GM19043 (cell line): ENCODE results near the gene UPK1A.
"Not testable (repeated sequence)": the region's sequence is repeated elsewhere in the genome, so short reads cannot be mapped to it uniquely, and the experiment has no call there.

Source experiments
- ATAC-seq: cut with Tn5 transposase; IDR thresholded peaks from one replicate; pipeline ENCODE4 v1.9.1; 2021; ENCODE audit warnings: low read depth; ENCODE audit not compliant: unreplicated experiment

UPK1A gene

DNA sequence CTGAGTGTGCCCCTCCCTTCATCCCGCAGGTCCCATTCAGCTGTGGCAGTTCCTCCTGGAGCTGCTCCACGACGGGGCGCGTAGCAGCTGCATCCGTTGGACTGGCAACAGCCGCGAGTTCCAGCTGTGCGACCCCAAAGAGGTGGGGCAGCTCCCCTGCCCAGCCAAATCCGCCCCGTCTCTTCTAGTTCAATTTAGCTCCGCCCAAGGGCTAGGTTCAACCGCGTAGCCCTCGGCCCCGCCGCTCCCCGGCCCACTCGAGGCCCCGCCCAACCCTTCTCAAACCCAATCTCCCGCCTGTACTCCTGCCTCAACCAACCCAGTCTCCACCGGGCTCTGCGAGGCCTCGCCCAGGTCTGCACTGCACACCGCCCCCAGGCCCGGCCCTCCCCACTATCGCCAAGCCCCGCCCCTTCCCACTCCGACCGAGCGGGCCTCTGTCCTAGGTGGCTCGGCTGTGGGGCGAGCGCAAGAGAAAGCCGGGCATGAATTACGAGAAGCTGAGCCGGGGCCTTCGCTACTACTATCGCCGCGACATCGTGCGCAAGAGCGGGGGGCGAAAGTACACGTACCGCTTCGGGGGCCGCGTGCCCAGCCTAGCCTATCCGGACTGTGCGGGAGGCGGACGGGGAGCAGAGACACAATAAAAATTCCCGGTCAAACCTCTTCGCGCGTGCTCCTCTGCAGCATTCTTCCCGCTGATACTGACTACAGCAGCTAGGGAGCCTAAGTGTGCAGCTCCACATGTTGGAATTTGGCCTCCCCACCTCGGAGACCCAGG is 21.9 kb upstream of the UPK1A start:
- ATAC-seq, result peak; percentile 64

DNA sequence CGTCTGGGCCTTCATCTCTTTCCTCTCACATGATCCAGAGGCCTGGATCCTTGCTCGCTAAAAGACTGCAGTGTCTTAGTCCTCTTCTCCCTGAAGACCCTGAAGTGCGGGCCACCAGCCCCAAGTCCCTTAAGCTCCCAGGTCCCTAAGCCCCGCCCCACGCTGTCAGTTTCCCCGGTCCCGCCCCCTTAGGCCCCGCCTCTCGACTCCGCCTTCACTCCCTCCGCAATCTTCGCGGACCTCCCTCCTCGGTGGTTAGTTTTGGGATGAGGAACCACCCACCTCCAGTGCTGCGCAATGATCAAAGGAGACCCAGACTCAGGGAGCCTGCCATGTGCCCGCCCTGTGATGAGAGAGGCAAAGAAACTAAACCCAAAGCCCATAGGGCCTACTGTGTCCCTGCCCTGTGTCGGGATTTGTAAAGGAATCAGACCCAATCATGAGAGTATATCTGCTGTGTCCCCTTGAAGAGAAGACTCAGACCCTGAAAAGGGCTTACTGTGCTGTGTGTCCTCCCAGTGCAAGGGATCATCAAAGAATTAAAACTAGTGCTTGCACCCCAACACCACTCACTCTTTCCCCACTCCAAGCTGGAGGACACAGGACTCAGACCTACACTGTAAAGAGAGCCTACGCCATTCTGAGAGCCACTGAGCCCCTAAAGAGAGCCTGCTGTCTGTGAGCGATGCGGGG is 21.2 kb upstream of the UPK1A start:
- ATAC-seq, result no peak

DNA sequence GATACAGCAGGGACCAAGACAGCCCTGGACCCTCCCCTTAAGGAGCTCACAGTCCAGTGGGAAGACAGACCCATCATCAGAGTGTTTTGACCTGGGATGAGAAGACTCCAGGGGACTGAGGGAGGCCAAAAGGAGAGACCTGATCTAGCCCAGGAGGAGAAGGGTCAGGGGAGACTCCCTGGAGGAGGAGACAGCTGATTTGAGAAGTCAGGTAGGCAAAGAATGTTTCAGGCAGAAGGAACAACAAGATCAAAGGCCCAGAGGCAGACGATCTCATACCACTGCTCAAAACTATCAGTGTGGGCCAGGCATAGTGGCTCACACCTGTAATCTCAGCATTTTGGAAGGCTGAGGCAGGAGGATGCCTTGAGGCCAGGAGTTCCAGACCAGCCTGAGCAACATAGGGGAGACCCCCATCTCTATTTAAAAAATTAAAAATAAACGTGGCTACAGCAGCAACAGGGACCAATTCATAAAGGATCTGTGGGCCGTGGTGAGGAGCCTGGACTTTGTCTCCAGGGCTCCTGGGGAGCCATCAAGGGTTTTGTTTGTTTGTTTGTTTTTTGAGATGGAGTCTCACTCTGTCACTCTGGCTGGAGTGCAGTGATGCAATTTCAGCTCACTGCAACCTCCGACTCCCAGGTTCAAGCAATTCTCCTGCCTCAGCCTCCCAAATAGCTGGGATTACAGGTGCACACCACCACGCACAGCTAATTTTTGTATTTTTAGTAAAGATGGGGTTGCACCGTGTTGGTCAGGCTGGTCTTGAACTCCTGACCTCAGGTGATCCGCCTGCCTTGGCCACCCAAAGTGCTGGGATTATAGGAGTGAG is 20.4 kb upstream of the UPK1A start:
- ATAC-seq, result no peak

DNA sequence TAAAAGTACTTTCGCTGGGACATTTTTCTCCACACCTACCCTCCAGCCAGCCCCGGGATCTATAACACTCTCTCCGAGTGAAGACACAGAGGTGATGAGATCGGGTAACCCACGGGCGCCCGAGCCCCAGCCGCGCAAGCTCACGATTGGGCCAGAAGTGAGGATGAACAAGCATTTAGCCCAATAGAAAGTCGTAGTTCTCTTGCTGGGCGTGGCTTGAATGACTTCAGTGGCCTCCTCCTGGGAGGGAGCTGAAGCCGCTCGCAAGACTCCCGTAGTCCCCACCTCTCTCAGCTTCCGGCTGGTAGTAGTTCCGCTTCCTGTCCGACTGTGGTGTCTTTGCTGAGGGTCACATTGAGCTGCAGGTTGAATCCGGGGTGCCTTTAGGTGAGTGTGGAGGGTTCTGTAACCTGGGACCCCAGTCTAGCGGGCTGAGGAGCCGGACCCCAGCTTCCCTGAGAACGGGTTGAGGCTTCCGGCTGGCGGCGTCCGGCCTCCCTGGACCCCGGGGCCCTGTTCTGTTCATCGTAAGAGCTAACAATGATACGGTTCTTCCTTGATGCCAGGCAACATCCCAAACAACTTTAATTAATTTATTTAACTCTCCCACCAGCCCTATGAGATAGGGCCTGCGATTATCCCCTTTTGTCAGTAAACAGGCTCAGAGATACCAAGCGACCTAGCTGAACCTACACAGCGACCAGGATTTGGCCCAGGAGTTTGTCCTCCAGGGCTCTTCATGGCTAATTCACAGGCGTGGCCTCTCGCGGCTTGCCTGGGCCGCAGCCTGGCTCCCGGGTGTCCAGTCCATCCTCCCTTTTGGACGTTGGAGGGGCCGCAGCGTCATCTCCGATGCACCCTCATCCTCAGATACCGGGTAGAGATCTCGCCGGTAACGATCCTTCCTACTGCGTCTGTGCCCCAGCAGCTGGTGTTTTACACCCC is 18.0 kb upstream of the UPK1A start, which contains the start of gene COX6B1:
Gene COX6B1 (plus strand): TSS at position 307 of the 945 bp plus-strand sequence. CDS start 2,921 bp downstream, outside the sequence.
- ATAC-seq, result peak; percentile 61

DNA sequence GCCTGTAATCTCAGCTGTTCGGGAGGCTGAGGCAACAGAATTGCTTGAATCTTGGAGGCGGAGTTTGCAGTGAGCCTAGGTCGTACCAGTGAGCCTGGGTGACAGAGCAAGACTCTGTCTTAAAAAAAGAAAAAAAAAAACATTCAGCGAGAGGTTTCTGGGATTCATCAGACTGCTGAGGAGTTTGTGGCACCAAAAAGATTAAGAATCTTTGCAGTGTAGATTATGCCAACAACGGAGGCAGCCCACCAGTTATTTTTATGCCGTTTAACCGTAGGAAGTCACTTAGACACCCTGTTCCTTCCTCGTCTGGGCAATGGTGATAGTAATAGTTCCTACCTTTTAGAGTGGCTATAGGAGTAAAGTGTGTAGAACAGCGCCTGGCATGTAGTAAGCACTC is 15.7 kb upstream of the UPK1A start:
- ATAC-seq, result no peak

DNA sequence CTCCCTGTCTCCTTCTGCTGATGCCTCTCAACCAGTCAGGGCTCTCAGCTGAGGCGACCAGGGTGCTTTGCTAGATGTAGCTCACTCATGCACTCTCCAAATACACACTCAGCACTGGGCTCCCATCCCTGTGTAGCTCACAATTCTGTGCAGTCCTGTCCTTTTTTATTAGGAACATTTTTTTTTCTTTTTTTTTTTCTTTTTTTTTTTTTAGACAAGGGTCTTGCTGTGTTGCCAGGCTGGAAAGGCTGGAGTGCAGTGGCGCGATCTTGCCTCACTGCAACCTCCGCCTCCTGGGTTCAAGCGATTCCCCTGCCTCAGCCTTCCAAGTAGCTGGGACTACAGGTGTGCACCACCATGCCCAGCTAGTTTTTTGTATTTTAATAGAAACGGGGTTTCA is 11.5 kb upstream of the UPK1A start:
- ATAC-seq, result not testable (repeated sequence)

DNA sequence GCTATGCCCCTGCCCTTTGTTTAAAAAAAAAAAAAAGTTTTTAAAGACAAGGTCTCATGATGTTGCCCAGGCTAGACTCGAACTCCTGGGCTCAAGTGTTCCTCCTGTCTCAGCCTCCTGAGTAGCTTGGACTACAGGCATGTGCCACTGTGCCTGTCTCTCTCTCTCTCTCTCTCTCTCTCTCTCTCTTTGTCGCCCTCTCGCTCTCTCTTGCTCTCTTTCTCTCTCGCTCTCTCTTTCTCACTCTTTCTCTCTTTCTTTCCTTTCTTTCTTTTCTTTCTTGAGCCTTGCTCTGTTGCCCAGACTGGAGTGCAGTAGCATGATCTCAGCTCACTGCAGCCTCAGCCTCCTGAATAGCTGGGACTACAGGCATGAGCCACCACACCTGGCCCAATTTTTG is 10.7 kb upstream of the UPK1A start:
- no peak for ATAC-seq

DNA sequence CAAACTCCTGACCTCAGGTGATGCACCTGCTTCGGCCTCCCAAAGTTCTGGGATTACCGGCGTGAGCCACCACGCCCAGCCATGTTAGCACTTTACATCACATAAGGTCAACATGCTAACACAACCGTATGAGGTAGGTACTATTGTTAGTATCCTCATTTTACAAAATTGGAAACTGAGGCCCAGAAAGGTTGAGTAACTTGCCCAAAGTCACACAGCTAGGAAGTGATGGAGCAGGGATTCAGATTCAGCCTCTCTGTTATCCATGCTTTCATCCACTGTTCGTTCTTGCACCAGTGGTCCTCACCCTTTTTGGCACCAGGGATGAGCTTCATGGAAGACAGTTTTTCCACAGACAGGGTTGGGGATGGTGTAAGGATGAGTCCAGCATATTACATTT is 9.6 kb upstream of the UPK1A start:
- no peak for ATAC-seq

DNA sequence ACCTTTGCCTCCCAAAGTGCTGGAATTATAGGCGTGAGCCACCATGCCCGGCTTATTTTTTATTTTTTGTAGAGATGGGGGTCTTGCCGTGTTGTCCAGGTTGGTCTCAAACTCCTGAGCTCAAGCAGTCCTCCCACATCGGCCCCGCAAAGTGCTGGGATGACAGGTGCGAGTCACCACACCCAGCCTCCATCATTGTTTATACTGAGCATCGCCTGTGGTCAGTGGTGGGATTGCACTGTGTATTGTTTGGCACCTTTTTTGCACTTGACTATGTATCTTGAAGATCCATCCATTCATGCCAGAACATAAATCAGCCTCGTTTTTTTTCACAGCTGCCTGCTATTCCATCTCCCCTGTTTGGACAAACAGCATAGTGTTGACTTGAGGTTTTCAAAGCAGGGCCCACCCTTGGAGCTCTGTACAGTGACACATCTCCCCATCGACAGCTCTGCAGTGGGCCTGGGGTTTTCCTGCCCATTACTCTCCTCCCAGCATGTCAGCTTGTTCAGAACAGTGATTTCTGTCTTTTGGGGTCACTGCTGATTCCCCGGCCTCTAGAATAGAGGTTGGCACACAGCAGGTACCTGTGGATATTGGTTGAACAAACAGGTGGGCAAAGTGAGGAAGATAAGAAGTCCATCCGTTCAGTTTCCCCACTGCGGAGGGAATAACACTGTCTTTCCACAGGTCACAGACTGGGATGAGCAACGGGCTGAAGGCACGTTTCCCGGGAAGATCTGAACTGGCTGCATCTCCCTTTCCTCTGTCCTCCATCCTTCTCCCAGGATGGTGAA is 8.2 kb upstream of the UPK1A start:
- ATAC-seq, result no peak

DNA sequence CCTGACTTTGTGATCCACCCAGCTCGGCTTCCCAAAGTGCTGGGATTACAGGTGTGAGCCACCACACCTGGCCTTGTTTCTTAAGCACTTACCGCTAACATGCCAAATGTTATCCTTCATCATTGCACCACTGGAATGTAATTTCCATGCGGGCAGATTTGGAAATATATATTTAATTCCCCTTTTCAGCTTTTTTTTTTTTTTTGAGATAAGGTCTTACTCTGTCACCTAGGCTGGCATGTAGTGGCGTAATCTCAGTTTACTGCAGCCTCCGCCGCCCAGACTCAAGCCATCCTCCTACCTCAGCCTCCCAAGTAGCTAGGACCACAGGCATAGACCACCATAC is 4.3 kb upstream of the UPK1A start:
- no peak for ATAC-seq

DNA sequence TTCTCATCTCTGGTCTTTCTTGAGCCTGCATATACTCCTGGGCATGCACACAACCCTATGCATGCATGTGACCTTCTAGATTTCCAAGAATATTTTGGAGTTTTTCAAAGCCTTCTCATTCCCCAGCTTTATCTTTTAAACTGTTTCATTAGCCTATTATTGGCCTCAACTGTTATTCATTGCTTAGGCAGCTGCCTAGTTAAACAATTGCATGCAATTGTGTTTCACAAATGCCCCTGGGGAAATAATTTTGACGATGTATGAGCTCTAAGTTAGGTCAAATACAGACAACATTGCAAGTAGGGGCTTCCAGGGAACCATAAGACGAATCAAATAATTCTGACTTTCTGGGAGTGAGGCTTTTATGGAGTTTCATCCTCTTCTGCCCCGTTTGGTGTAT is 2.3 kb upstream of the UPK1A start:
- ATAC-seq, result no peak

DNA sequence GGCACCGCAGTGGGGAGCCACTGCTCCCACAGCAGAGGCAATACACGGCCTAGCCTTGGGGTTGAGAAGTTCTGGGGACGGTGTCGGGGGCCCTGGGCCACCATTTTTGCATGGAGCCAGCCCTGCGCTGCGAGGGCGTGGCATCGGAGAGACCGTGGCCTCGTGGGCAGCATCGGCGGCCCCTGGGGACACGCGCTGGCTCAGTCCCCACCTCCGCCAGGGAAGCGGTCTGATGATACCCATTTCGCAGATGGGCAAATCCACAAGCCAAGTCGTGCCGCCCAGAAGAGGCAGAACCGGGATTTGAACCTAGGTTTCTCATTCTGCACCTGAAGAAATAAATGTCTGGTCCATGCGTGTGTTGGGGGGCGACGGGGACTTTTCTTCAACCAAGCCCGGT is 1.2 kb upstream of the UPK1A start:
- ATAC-seq, result no peak

DNA sequence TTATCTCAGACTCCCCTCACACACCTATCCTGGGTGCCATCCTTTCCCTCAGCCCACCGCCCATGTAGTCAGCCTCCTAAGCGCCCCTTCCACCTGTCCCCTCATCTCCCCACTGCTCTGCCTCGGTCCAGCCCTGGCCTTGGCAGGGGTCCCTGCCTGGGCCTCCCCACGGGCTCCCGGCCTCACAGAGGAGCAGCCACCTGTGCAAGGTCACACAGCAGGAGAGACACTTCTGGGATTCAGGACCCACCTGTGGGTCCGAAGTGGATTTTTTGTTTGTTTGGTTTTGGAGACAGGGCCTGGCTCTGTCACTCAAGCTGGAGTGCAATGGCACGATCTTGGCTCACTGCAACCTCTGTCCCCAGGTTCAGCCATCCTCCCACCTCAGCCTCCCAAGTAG is 713 bp upstream of the UPK1A start:
- no peak for ATAC-seq

DNA sequence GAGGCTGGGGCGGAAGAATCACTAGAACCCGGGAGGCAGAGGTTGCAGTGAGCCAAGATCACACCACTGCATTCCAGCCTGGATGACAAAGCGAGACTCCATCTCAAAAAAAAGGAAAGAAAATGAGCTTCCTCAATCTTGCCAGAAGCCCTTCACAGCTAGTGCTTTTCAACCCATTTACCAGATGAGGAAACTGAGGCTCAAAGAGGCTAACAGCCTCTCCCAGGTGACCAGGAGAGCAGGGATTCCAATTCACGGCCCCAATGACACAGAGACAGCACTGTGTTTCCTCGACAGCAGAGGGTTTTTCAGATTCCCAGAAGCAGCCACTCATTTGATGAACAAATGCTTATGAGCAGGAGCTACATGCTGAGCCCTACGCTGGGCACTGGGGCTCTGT is 3.2 kb downstream of the UPK1A start:
- ATAC-seq, result no peak

DNA sequence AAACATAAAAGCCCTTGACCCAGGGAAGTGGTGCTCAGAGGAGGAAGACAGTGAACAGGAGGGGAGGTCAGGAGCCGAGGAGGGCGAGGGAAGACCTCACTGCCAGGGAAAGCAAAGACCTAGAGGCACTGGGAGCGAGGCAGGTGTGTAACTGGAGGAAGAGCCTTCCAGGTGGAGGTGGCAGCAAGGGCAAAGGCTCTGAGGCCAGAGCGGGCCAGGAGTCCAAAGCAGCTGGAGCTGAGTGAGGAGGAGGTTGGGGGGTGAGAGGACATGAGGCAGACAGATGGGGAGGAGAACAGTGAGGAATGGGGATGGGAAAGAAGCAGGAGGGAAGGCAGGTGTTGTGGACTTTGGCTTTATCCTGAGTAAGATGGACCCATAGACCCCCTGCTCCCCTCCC is 3.7 kb downstream of the UPK1A start:
- no peak for ATAC-seq

DNA sequence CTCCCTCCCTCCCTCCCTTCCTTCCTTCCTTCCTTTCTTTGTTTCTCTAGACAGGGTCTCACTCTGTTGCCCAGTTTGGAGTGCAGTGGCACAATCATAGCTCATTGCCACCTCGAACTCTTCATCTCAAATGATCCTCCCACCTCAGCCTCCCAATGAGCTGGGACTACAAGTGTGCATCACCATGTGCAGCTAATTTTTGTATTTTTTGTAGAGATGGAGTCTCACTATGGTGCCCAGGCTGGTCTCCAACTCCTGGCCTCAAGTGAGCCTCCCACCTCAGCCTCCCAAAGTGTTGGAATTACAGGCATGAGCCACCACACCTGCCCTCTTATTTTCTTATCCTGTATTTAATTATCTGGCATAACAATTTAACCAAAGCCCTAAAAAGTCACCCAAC is 4.4 kb downstream of the UPK1A start:
- no peak for ATAC-seq

DNA sequence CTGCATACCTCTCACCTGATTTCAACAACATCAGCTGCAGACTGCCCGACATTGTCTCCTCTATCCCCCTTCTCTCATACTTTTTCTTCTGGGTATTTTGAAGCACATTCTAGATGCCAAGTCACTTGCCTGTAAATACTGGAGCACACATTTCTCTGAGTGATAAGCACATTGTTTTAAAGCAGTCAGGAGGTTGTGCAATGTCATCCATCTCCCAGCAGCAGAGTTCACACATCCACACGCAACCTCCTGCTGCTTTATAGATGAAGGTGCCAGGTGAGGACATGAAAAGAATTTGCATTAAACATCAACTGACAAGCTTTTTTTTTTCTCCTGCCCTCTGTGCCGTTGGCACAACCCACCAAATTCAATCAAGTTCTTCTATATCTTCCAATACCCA is 5.5 kb downstream of the UPK1A start:
- ATAC-seq, result no peak

DNA sequence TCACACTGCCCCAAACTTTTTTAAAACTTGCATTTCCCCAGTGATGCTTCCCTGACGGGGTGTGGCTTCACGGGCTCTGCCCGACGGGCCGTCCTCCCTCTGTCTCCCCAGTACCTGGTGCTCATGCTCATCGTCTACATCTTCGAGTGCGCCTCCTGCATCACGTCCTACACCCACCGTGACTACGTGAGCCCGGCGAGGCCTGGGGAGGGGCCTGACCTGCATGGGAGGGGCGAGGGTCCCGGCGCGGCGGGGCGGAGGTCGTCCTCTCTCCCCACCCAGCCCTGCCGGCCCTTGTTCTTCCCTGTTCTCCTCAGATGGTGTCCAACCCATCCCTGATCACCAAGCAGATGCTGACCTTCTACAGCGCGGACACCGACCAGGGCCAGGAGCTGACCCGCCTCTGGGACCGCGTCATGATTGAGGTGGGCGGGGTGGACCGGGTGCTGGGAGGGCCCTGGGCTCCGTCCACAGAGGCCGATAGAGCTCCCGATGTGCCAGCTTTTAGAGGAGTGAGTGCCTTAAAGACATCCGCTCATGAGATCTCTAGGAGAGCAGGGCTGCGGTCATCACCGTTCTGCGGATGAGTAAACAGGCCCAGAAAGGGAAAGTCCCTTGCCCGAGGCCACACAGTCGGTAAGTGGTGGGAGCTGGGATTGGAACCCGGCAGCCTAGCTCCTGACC is 6.9 kb downstream of the UPK1A start:
- no peak for ATAC-seq

DNA sequence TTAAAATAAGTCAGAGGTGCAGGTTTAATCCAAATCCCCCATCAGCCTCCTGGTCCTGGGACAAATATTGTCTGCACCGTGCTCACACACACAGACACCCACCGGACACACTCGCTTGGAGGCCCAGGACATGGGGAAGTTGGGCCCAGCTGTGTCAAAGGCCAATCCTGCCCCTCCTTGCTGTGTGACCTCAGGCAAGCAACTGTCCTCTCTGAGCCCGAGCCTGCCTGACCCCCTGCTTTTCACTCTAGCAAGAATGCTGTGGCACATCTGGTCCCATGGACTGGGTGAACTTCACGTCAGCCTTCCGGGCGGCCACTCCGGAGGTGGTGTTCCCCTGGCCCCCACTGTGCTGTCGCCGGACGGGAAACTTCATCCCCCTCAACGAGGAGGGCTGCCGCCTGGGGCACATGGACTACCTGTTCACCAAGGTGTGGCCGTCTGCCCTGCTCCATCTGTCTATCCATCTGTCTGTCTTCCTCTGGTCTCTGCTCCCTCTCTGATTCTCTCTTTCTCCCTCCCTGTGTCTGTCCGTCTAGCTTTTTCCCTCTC is 9.3 kb downstream of the UPK1A start:
- ATAC-seq, result no peak
